Endothelial cell of umbilical vein (primary cell): ENCODE data around the gene AGO1. TPM values are rescaled to one million over a fixed set of nuclear protein-coding genes. Genes with fewer than 3 reads are reported as not detected.

Experiments used
- BruUV-seq: library from RNA; stranded (reverse); fragments of 400-500 nt; replicated peaks from 2 replicates; lab custom pipeline; 2021; lab: Mats Ljungman, UMichigan
- CTCF ChIA-PET: fragments of 300-600, 350-600 bp; sonication (Branson Sonifier 250); formaldehyde crosslinking; loops from one replicate; lab custom pipeline; 2021; ENCODE audit warnings: antibody characterized with exemption, inconsistent platforms; lab: Charles Lee
- POLR2A ChIA-PET: fragments of 300-600, 350-600 bp; sonication (Branson Sonifier 250); formaldehyde crosslinking; loops from one replicate; lab custom pipeline; 2021; ENCODE audit warnings: antibody characterized with exemption, inconsistent platforms; lab: Charles Lee
- DNase-seq: peaks from one replicate; pipeline ENCODE4 v3.0.0-alpha.2; 2011; ENCODE audit warnings: low read depth, low spot score
- FAIRE-seq: peaks from 2 replicates; lab custom pipeline; 2011; peaks lifted over from hg19 to GRCh38; lab: Jason Lieb, UNC
- H2AFZ ChIP-seq: 2 replicates; pipeline ENCODE4 v1.6.0; 2012; ENCODE audit warnings: low read depth, low read length, control low read depth, inconsistent platforms
- H3K27ac ChIP-seq: 2 replicates; pipeline ENCODE4 v1.5.1; 2011; ENCODE audit warnings: low read depth, mild to moderate bottlenecking, control low read depth, low read length, moderate library complexity; ENCODE audit not compliant: insufficient read depth
- H3K27me3 ChIP-seq, 2 experiments: 2 replicates each; pipeline versions ENCODE4 v1.6.0 to v1.6.1; 2011; ENCODE audit warnings: low read length in 2 of 2, mixed read lengths in 1 of 2; ENCODE audit not compliant: control insufficient read depth in 2 of 2, insufficient read depth in 2 of 2
- H3K36me3 ChIP-seq, 2 experiments: 2 replicates in 1 of 2; 3 replicates in 1 of 2; pipeline ENCODE4 v1.5.1; 2011; ENCODE audit warnings: low read length in 2 of 2, mild to moderate bottlenecking in 1 of 2, moderate library complexity in 1 of 2; ENCODE audit not compliant: control insufficient read depth in 2 of 2, insufficient read depth in 2 of 2; ENCODE audit errors: extremely low read depth in 1 of 2
- H3K4me1 ChIP-seq: 3 replicates; pipeline ENCODE4 v1.5.1; 2011; ENCODE audit warnings: mild to moderate bottlenecking, low read length; ENCODE audit not compliant: control insufficient read depth, insufficient read depth; ENCODE audit errors: extremely low read depth
- H3K4me2 ChIP-seq: 2 replicates; pipeline ENCODE4 v1.6.1; 2011; ENCODE audit warnings: low read length, control low read depth, mixed read lengths; ENCODE audit not compliant: insufficient read depth
- H3K4me3 ChIP-seq, 3 experiments: fragments of 200-600 bp in 1 of 3; sonication (generic), shearing (Covaris generic) in 1 of 3; replicated peaks in 1 of 3; 2 replicates each; pipeline ENCODE4 v1.5.1; 2011 to 2016; ENCODE audit warnings: control low read depth in 3 of 3, low read length in 3 of 3, mild to moderate bottlenecking in 2 of 3, inconsistent platforms in 1 of 3, low read depth in 1 of 3, moderate library complexity in 1 of 3; ENCODE audit not compliant: insufficient read depth in 1 of 3
- H3K79me2 ChIP-seq: 2 replicates; pipeline ENCODE4 v1.6.0; 2012; ENCODE audit warnings: low read length, inconsistent platforms; ENCODE audit not compliant: control insufficient read depth, insufficient read depth
- H3K9ac ChIP-seq: replicated peaks from 2 replicates; pipeline ENCODE3; 2011; ENCODE audit warnings: low read length, control low read depth; ENCODE audit not compliant: insufficient read depth; ENCODE audit errors: extremely low read depth
- H3K9me1 ChIP-seq: replicated peaks from 3 replicates; pipeline ENCODE4 v1.6.0; 2011; ENCODE audit warnings: mild to moderate bottlenecking, low read length; ENCODE audit not compliant: control insufficient read depth, insufficient read depth; ENCODE audit errors: extremely low read depth
- H3K9me3 ChIP-seq: replicated peaks from 2 replicates; pipeline ENCODE4 v1.5.1; 2012; ENCODE audit warnings: low read length, inconsistent platforms; ENCODE audit not compliant: control insufficient read depth, insufficient read depth
- H4K20me1 ChIP-seq: replicated peaks from 2 replicates; pipeline ENCODE3; 2011; ENCODE audit warnings: mild to moderate bottlenecking, low read length; ENCODE audit not compliant: control insufficient read depth, insufficient read depth; ENCODE audit errors: extremely low read depth
- CTCF ChIP-seq, 2 donors: IDR thresholded peaks; 1 replicate in 1 of 2; 2 replicates in 1 of 2; pipeline ENCODE4 v1.5.1; 2011; ENCODE audit warnings: low read length in 2 of 2, mild to moderate bottlenecking in 2 of 2, moderate library complexity in 2 of 2, control low read depth in 1 of 2, inconsistent platforms in 1 of 2, low read depth in 1 of 2; ENCODE audit not compliant: insufficient read depth in 1 of 2; ENCODE audit errors: extremely low read depth in 1 of 2
- EZH2 ChIP-seq: IDR thresholded peaks from 2 replicates; pipeline ENCODE4 v1.6.1; 2012; ENCODE audit warnings: borderline replicate concordance, low read depth, mild to moderate bottlenecking, moderate library complexity, low read length, inconsistent platforms; ENCODE audit not compliant: severe bottlenecking
- FOS ChIP-seq: IDR thresholded peaks from 2 replicates; pipeline ENCODE4 v1.6.1; 2011; ENCODE audit warnings: mild to moderate bottlenecking, low read length, moderate library complexity, borderline replicate concordance; ENCODE audit not compliant: insufficient read depth
- GATA2 ChIP-seq: IDR thresholded peaks from 2 replicates; pipeline ENCODE4 v1.7.0; 2011; ENCODE audit warnings: low read depth, mild to moderate bottlenecking, moderate library complexity, mixed read lengths, low read length; ENCODE audit not compliant: insufficient read length, insufficient read depth
- JUN ChIP-seq: IDR thresholded peaks from 2 replicates; pipeline ENCODE4 v1.6.1; 2011; ENCODE audit warnings: borderline replicate concordance, low read depth; ENCODE audit not compliant: insufficient read length, insufficient read depth
- MAX ChIP-seq: IDR thresholded peaks from 2 replicates; pipeline ENCODE4 v1.6.1; 2011; ENCODE audit not compliant: insufficient read depth, insufficient read length
- MYC ChIP-seq: IDR thresholded peaks from one replicate; pipeline ENCODE4 v1.6.1; 2011; ENCODE audit warnings: mild to moderate bottlenecking, low read depth, low read length
- POLR2AphosphoS5 ChIP-seq: IDR thresholded peaks from 2 replicates; pipeline ENCODE4 v1.6.1; 2012; ENCODE audit warnings: low read depth, mild to moderate bottlenecking, control low read depth, low read length, moderate library complexity; ENCODE audit not compliant: insufficient read depth
- dilution Hi-C: fragments of 300-500 bp; cut with MboI; formaldehyde crosslinking; loops from one replicate; pipeline ENCODE4 v1.15.0; 2019; ENCODE audit warnings: low sequenced_read_pairs; ENCODE audit not compliant: extremely low pct_ligation_motif_present
- intact Hi-C: fragments of 100-400 bp; cut with micrococcal nuclease; formaldehyde crosslinking; loops from one replicate; pipeline ENCODE4 v1.10.0; 2022
- polyA plus RNA-seq, 4 experiments: library from polyadenylated mRNA; depleted of rRNA in 3 of 4; stranded (reverse) in 3 of 4; unstranded in 1 of 4; fragments of >200 nt; gene quantifications; 2 replicates each; pipeline versions ENCODE4 v1.2.1 to v1.2.3, GENCODE V29; 2011 to 2012; ENCODE audit warnings: missing spikeins in 1 of 4
- total RNA-seq: library from RNA; stranded (reverse); gene quantifications from 2 replicates; pipeline ENCODE4 v1.2.3, GENCODE V29; 2021

AGO1 gene
- total and polyA plus RNA-seq, 2 donors (not counting 3 experiments of a cell fraction or from before 2014, with no cell fraction given) = 10.8 to 31.0 TPM

GRCh38 chr1:35927472-35927871 is 44.5 kb downstream of the AGO1 start:
- CTCF ChIA-PET = interaction anchor here (0.7 to 0.8 kb wide), 2 partner anchors 127 to 178 kb away, joined by 3 read pairs; no protein-coding TSS in a partner anchor
- no peak overlapping the region for H3K9ac ChIP-seq
- H3K79me2 ChIP-seq = peaks cover 13% of the 10 kb centered on the region
- H2AFZ ChIP-seq = no peak overlapping the region
- no peaks in the 10 kb centered on the region for H3K27me3 ChIP-seq
- BruUV-seq = no TSS peak
- no peaks in the 10 kb centered on the region for H4K20me1 ChIP-seq
- POLR2A ChIA-PET = no interaction called here
- H3K4me1 ChIP-seq = peaks cover 11% of the 10 kb centered on the region
- no peak for DNase-seq
- no peak overlapping the region for H3K4me2 ChIP-seq
- dilution Hi-C loops = no loop called here
- H3K36me3 ChIP-seq = no peaks in the 10 kb centered on the region
- FAIRE-seq = no peak
- H3K9me3 ChIP-seq = no peaks in the 10 kb centered on the region
- no peak overlapping the region for H3K27ac ChIP-seq
- H3K9me1 ChIP-seq = no peaks in the 10 kb centered on the region
- TF ChIP-seq MYC (no peak), CTCF (IDR thresholded peaks at IDR 0.05; ENCODE audit: extremely low read depth in 1 of 2, insufficient read depth in 1 of 2, low read depth in 1 of 2, low read length in 2 of 2) (no peak), FOS (no peak), JUN (no peak), MAX (no peak), GATA2 (no peak), POLR2AphosphoS5 (no peak), EZH2 (no peak)
- intact Hi-C loops = no loop called here
- H3K4me3 ChIP-seq = no peak overlapping the region
